Renal cortex interstitium (tissue), 11 donors: Measurements from ENCODE around the gene SRD5A1. TPM values are rescaled to one million over a fixed set of nuclear protein-coding genes. Genes with fewer than 3 reads are reported as not detected.
A peak's percentile ranks its signal among the peaks of the same experiment; 100 is the strongest.
"Not testable (repeated sequence)": the region's sequence is repeated elsewhere in the genome, so short reads cannot be mapped to it uniquely, and the experiment has no call there.

Experiments
- DNase-seq, 11 donors: peaks; one replicate each; pipeline ENCODE4 v3.0.0-alpha.2; 2013; ENCODE audit warnings: low read depth in 9 of 11, low spot score in 4 of 11; ENCODE audit errors: extremely low read depth in 1 of 11
- polyA plus RNA-seq, 3 donors: library from polyadenylated mRNA; unstranded; fragments of 120-200 nt; gene quantifications; one replicate each; pipeline ENCODE4 v1.2.1, GENCODE V29; 2013; ENCODE audit not compliant: insufficient read length in 3 of 3

Gene SRD5A1
- polyA plus RNA-seq, 3 donors = 10.4 to 12.7 (median 12.7) TPM

DNA sequence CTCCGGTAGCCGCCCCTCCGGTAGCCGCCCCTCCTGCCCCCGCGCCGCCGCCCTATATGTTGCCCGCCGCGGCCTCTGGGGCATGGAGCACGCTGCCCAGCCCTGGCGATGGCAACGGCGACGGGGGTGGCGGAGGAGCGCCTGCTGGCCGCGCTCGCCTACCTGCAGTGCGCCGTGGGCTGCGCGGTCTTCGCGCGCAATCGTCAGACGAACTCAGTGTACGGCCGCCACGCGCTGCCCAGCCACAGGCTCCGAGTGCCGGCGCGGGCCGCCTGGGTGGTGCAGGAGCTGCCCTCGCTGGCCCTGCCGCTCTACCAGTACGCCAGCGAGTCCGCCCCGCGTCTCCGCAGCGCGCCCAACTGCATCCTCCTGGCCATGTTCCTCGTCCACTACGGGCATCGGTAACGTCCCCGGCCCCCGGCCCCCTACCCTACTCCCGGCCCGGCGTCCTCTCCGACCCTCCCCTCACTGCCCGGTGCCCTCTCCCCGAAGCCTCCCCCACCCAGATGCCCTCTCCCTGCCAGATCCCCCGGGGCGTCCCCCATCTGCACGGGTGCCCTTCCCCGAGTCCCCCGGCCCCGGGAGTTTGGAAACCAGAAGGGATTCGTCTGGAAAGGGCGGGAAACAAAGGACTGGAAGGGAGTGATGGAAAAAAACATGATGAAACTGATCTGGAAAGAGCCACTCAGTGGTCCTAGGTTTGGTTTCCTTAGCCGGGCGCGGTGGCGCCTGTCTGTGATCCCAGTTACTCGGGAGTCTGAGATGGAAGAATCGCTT, 417 bp downstream of the SRD5A1 start:
- peak in 3 of 11 donors; percentile 17 to 19 (median 17) for DNase-seq

DNA sequence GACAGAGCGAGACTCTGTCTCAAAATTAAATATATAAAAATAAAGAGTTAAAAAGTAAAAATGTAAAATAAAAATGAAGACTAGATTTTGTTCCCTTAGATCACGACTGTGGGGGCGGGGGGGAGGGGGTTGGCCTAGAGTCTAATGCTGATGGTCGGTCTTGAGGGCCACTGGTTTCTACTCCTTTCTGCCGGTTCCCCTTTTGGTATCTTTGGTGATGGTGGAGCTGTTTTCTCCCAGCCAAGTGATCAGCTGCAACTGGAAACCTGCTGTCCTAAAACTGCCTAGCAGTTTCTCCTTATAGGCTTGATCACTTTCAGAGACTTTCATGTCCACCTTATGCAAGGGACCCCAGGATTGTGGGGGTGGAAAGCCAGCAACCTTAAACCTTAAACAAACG, 1.1 kb downstream of the SRD5A1 start:
- DNase-seq = no peak

DNA sequence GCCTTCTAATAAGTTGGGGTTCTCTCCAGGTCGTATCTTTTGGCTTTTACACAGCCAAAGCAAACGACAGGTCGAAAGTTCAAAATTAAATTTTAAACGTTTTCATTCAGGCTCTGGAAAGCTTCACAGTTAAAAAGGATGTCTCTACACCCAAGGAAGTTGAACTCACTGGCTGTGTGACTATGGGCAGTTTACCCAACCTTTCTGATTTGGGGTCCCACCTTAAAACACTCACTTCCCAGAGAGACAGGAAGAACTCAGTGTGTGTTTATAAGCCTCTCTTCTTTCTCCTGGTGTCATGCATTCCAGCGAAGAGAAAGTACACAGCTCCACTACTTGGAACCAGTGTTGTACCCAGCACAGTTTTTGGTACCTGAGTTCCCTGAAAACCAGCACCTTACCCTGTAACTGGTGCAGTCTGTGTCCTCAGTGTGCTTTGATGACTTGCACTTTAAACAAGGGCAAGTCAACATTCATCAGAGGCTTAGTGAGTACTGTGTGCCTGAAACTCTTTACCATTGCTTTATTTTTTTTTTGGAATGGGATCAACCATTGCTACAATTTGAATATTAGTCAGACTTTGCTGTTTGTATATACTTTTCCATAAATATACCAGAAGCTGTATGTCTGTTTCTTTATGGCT, 1.7 kb downstream of the SRD5A1 start:
- DNase-seq = no peak

DNA sequence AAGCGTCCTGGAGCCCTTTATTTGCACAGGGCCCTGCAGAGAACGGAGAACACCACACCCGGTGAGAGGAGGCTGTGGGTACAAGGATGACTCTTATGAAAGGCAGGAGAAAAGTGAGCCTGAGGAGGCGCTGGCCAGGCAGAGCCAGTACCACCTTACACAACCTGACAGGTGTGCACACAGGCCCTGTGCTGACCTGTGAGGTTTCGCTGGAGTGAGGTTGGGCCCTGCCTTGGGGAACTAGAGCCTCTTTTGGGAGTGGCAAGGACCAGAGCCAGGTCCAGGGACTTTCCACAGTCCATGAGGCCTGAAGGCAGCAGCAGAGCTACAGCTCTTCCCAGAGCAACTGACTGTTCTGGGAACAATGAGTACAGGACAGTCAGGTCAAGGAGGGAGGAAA, 3.1 kb downstream of the SRD5A1 start:
- no peak for DNase-seq

DNA sequence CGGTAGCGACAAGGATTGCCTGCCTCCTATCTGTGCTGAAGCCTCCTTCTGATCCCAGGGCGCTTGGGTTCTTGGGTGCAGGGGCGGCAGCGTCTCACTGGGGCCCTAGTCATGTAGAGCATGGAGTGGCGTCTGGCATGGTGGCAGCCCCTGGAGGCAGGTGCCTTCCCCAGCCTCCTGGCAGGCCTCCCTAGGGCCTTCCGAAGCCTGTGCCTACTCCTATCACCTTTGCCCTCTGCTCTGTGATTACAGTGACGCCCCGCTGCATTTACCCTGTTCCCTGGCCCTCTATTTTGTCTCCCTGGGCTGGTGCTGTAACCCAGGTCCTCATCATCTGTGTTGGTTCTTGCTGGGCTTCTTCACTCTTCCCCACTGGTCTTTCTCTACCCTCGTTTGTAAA, 3.8 kb downstream of the SRD5A1 start:
- DNase-seq = no peak

DNA sequence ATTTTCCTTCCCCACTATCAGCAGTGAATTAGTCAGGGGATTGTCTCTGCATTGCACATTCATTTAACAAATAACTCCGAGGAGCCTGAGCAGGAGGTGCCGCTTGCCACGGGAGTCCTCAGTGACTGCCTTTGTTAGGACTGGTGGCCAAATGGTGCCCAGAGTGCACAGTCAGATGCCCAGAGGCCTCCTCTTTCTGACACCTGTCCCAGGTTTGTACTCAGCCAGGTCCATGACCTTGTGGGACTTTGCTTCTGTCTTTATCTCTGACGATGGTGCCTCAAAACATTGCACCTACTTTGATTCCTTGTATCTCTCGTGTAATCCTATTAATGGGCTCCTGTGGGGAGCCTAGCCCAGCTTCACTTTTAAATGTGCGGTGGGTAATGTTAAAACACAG, 4.3 kb downstream of the SRD5A1 start:
- DNase-seq = no peak

DNA sequence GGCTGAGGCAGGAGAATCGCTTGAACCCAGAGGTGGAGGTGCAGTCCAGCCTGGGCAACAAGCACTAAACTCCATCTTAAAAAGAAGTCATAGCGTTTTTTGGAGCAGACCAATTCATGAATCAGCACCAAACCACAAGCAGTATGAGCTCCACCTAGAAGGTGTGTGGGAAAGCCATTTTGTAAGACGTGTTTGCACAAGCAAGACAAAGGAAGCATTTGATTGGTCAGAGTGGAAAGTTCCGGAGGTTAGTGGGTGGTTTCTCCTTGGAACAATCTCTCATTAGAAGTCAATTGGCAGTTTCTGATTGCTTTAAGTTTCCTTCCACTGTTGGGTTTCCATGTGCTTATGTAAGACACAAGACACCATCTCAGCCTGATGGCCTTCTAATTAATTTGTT, 5.0 kb downstream of the SRD5A1 start:
- no peak for DNase-seq

DNA sequence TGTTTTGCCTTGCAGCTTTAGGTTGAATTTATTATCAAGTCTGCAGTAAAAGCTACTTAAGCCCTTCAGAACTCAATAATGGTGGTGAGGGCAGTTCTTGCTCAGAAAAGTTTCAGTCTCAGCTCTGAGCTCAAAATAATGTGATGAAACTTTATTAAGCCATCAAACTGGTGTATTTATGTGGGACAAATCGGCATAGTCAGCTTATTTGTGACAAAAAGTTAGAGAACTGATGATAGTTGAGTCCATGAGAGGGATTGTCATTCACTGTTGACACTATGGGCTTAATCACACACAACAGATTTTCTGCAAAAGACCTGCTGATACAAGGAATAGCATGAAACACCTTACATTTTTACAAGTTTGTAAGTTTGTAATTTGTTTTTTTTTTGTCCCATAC, 9.4 kb downstream of the SRD5A1 start:
- DNase-seq = no peak

DNA sequence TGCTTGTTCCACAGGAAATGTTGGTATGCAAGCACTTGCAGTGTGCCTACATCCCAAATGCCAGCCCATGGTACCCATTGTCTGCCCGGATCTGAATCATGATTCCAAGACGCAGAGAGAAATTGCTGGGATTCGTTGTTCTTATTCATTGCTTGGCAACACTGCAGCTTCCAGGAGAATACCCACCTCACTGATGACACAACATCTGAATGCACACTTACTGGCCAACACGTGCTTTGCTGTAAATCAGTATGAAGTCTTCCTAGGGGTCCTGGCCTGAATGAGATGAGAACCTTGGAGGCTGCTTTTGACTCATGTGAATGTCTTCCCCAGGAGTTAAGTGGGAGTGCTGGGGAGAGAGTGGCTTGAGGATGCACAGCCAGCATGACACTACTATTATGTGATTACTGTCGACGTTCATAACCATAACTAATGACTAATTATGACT, 11.6 kb downstream of the SRD5A1 start:
- DNase-seq = no peak

DNA sequence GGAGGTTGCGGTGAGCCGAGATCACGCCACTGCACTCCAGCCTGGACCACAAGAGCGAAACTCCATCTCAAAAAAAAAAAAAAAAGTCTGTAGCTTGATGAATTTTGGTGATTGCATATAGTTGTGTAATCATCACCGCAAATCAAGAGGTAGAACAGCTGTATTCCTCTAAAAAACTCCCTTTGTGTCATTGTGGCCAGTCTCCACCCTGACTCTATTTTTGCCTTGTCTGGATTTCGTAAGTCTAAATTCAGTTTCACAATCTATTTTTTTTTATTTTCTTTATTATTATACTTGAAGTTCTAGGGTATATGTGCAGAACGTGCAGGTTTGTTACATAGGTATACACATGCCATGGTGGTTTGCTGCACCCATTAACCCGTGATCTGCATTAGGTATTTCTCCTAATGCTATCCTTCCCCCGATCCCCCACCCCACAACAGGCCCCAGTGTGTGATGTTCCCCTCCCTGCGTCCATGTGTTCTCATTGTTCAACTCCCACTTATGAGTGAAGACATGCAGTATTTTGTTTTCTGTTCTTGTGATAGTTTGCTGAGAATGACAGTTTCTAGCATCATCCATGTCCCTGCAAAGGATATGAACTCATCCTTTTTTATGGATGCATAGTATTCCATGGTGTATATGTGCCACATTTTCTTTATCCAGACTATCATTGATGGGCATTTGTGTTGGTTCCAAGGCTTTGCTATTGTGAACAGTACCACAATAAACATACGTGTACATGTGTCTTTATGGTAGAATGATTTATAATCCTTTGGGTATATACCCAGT, 12.5 kb downstream of the SRD5A1 start:
- not testable (repeated sequence) for DNase-seq

DNA sequence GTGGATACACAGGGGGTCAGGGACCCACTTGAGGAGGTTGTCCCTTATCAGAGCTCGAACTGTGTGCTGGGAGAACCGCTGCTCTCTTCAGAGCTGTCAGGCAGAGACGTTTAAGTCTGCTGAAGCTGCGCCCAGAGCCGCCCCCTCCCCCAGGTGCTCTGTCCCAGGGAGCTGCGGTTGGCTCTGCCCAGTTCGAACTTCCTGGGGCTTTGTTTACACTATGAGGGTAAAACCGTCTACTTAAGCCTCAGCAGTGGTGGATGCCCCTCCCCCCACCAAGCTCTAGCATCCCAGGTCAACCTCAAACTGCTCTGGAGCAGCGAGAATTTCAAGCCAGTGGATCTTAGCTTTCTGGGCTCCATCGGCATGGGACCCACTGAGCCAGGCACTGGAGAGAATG, 15.9 kb downstream of the SRD5A1 start:
- no peak for DNase-seq

DNA sequence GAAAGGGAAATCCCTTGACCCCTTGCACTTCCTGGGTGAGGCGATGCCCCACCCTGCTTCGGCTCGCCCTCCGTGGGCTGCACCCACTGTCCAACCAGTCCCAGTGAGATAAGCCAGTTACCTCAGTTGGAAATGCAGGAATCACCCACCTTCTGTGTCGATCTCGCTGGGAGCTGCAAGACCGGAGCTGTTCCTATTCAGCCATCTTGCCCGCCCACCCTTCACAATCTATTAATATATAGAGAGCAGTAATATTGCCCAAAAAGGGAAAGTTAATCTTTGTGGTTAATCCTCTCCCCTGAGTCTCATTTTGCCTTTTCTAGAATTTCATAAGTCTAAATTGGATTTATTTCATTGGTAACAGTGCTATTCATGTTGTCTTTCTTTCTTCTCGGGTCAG, 16.4 kb downstream of the SRD5A1 start:
- DNase-seq = no peak

DNA sequence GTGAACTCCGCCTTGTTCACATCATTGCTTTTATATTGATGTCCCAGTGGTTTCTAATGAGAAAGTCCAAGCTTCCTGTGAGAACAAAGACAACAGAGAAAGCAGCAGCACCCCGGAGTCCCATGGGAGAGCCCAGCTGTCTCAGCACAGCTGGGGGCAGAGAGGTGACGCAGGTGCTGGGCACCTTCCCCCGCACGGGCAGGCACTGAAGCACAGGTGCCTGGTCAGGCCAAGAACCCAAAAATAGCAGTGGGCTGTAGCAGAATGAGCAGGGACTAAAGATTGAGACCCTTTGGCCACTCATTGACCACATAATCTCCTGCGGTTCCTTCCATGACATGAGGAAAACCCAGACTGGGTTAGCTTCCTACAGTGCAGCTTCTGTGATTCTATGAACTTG, 18.8 kb downstream of the SRD5A1 start:
- no peak for DNase-seq

DNA sequence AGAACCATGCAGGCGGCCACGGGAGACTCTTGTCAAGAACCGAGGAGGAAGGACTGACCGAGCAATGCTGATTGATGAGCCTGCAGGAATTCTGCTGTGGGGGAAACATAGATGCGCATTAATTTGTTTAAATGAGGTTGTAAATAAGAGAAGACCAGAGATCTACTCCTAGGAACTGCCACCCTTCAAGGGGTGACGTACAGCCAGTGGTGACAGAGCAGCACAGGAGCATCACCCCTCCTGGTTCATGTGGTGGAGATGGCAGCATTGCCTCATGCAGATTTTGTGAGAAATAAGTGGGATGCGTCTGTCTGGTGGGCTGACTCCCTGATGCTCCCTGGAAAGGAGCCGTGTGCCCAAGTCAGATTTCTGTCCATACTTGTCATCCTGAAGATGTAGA, 22.2 kb downstream of the SRD5A1 start:
- no peak for DNase-seq

DNA sequence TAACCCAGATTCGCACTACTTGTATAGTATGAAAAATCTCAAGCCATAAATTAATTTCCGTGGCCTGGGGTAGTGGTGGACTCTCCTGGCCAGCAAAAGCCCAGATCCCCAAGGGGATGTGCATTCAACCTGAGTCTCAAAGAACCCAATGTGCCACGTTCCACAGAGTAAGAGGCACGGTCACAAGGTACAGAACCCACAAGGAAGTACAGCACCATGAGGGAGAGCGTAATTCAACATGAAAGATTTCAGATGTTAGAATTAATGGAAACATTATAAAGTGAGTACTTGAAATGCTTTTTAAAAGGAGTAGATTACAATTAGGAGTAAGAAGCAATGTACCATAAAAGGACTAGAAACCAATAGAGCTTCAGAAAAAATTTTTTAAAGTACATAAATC, 23.4 kb downstream of the SRD5A1 start:
- DNase-seq = no peak

DNA sequence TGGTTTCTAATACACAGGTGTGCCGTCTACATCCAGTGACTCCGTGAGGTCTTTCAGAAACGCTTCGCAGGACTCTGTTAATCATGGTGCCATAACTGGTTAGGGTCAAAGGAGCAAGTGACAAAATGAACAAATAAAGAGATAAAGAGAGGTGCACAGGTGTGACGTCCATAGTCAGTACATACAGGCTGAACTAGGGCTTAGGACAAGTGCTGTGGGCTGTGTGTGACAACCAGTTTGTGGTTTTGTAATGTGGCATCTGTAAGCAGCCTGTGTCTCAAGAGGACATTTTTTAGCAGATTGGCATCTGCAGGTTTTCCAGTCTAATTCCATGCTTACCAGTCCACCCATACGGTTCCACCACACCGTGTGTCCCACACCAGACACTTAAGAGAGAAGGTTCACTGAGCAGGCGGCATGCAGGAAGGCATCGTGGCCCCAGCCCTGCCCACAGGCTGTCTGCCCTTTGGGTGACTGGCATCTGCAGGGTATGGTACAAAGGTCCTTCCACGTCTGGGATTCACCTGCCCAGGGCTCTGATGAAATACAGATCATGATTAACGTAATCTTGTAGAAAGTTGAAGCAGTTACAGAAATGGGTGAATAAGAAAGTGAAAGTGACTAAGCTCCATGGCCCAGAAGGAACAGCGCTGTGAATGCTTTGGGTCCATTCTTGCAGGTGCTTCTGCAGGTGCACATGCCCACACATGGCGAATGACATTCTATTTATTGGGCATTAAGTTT, 26.9 kb downstream of the SRD5A1 start:
- DNase-seq = no peak

DNA sequence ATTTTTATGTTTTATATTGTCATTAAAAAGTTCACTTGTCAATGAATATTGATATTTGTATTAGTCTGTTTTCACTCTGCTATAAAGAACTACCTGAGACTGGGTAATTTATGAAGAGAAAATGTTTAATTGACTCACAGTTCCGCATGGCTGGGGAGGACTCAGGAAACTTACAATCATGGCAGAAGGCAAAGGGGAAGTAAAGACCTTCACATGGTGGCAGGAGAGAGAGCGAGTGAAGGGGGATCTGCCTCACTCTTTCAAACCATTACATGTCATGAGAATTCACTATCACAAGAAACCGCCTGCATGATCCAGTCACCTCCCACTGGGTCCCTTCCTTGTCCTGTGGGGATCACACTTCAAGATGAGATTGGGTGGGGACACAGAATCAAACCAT, 27.4 kb downstream of the SRD5A1 start:
- no peak for DNase-seq

DNA sequence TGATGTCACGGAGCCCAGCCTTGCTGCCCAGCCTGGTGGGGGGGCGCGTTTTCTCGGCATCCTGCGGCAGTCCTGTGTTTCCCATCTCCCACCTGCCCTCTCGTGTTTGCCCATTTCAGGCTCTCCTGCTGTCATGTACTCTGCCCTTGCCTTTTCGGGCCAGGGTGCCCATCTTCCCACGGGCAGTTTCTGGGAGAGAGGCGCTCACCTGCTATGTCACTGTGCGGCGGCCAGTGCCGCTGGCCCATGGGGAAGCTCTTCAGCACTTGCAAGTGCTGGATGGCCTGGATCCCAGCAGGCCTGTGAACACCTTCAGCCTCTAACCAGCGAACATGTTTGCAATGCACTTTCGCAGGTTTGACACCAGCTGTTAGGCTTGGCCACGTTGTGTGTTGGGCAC, 33.5 kb downstream of the SRD5A1 start:
- no peak for DNase-seq

DNA sequence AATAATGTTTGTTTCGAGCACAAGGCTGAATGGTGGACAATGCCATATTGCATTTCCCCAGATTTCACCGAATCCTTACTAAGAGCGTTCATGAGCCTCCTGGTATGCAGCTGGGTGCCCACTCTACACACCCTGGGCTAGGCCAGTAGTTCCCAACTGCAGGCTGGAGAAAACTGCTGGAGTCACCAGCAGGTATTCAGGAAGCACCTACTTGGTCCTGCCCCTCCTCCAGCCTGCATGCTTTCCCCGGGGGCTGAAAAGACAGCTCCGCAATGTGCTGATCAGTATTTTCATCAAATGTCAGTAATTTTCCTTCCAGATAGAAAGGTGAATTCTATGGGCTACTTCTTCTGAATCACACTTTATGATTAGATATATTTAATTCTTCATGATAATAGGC, 34.4 kb downstream of the SRD5A1 start:
- no peak for DNase-seq
